Measurements from ENCODE around the gene PAPOLA. TPM values are rescaled to one million over a fixed set of nuclear protein-coding genes. Genes with fewer than 3 reads are reported as not detected.

PAPOLA gene
- total and polyA plus RNA-seq, 2 of the 4 experiments (the other 2 are of a cell fraction) = 73.8 to 128 TPM

- Histone ChIP-seq H4K5ac (ENCODE audit: low read depth, low read length) (no peak overlapping the region), H3K4ac (ENCODE audit: low read depth, low read length) (no peak overlapping the region), H4K91ac (ENCODE audit: insufficient read depth, low read depth, low read length) (no peak overlapping the region), H3K14ac (replicated peaks; ENCODE audit: low read depth, low read length) (no peak overlapping the region), H2AK9ac (replicated peaks; ENCODE audit: low read depth, low read length, poor library complexity) (no peak overlapping the region), H2BK5ac (ENCODE audit: low read depth, low read length, poor library complexity, severe bottlenecking) (no peak overlapping the region), H3K23ac (ENCODE audit: low read depth, low read length) (no peak overlapping the region), H3K4me3 (ENCODE audit: insufficient read depth, low read depth, low read length) (no peak overlapping the region), H2BK15ac (ENCODE audit: low read depth, low read length) (no peak overlapping the region), H3K36me3 (ENCODE audit: control insufficient read depth, insufficient read depth, low read length) (no peaks in the 10 kb centered on the region), H2BK120ac (ENCODE audit: low read depth, low read length) (no peak overlapping the region), H3K9me3 (ENCODE audit: control insufficient read depth, insufficient read depth, low read length) (no peaks in the 10 kb centered on the region), H3K9me1 (ENCODE audit: insufficient read depth, low read length) (peaks cover 8% of the 10 kb centered on the region), H3K79me1 (ENCODE audit: low read depth in 1 of 2, low read length in 2 of 2) (peaks cover 4 to 36% of the 10 kb centered on the region in 2 experiments; a peak in 2 of 4 replicates), H2AFZ (replicated peaks; ENCODE audit: low read length, poor library complexity) (no peak overlapping the region), H3K56ac (ENCODE audit: extremely low read depth, insufficient read depth, low read length) (no peak overlapping the region), H3K4me1 (ENCODE audit: control insufficient read depth, insufficient read depth, low read length) (peaks cover 6% of the 10 kb centered on the region), H4K20me1 (ENCODE audit: insufficient read depth, low read length) (peaks cover 94% of the 10 kb centered on the region), H3K4me2 (ENCODE audit: low read depth, low read length) (no peak overlapping the region), H4K8ac (ENCODE audit: low read depth in 2 of 2, low read length in 2 of 2) (no peak overlapping the region), H2BK20ac (ENCODE audit: low read depth, low read length) (no peak overlapping the region), H3K27me3 (ENCODE audit: control insufficient read depth, insufficient read depth, low read length) (no peaks in the 10 kb centered on the region), H3K18ac (ENCODE audit: low read depth, low read length) (no peak overlapping the region), H2AK5ac (ENCODE audit: low read depth, low read length) (no peak overlapping the region), H3K27ac (ENCODE audit: insufficient read depth, low read length) (no peak overlapping the region), H3K9ac (ENCODE audit: low read depth, low read length) (no peak overlapping the region)
- in situ Hi-C loops (cut with MboI; ENCODE audit: low sequenced_read_pairs) = no loop called here
- DNase-seq (no peak), ATAC-seq (ENCODE audit: low read depth) (no peak)
- WGBS, 2 experiments (ENCODE audit: extremely low coverage in 2 of 2, insufficient read length in 1 of 2) = no CpG with 5 or more reads among the region's 6 CpGs
- no TSS peak for BruUV-seq (replicated peaks)
- TF ChIP-seq NFE2L2 (IDR thresholded peaks at IDR 0.05; ENCODE audit: low read depth, low read length) = no peak
- no peak for TF ChIP-seq MAFK (IDR thresholded peaks at IDR 0.05; ENCODE audit: low read depth, low read length)
- TF ChIP-seq, protein P1, sequence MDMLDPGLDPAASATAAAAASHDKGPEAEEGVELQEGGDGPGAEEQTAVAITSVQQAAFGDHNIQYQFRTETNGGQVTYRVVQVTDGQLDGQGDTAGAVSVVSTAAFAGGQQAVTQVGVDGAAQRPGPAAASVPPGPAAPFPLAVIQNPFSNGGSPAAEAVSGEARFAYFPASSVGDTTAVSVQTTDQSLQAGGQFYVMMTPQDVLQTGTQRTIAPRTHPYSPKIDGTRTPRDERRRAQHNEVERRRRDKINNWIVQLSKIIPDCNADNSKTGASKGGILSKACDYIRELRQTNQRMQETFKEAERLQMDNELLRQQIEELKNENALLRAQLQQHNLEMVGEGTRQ (IDR thresholded peaks at IDR 0.05; ENCODE audit: low read depth, low read length) = no peak
- TF ChIP-seq RCOR1 (IDR thresholded peaks at IDR 0.05; ENCODE audit: insufficient replicate concordance, low read length) = no peak
- TF ChIP-seq, protein P2, sequence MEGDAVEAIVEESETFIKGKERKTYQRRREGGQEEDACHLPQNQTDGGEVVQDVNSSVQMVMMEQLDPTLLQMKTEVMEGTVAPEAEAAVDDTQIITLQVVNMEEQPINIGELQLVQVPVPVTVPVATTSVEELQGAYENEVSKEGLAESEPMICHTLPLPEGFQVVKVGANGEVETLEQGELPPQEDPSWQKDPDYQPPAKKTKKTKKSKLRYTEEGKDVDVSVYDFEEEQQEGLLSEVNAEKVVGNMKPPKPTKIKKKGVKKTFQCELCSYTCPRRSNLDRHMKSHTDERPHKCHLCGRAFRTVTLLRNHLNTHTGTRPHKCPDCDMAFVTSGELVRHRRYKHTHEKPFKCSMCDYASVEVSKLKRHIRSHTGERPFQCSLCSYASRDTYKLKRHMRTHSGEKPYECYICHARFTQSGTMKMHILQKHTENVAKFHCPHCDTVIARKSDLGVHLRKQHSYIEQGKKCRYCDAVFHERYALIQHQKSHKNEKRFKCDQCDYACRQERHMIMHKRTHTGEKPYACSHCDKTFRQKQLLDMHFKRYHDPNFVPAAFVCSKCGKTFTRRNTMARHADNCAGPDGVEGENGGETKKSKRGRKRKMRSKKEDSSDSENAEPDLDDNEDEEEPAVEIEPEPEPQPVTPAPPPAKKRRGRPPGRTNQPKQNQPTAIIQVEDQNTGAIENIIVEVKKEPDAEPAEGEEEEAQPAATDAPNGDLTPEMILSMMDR (conservative IDR thresholded peaks at IDR 0.05; ENCODE audit: low read depth, low read length) = no peak
- no peak for TF ChIP-seq ELK1 (IDR thresholded peaks at IDR 0.05; ENCODE audit: borderline replicate concordance, low read depth, low read length)
- no peak for TF ChIP-seq MXI1 (IDR thresholded peaks at IDR 0.05; ENCODE audit: borderline replicate concordance, low read depth, low read length)
- no peak for TF ChIP-seq SMC3 (IDR thresholded peaks at IDR 0.05; ENCODE audit: low read depth, low read length)
- TF ChIP-seq FOS (IDR thresholded peaks at IDR 0.05; ENCODE audit: low read depth, low read length) = no peak
- TF ChIP-seq CHD1 (IDR thresholded peaks at IDR 0.05; ENCODE audit: low read depth, low read length) = no peak
- no peak for TF ChIP-seq BHLHE40 (IDR thresholded peaks at IDR 0.05; ENCODE audit: low read depth, low read length)
- TF ChIP-seq MAZ (IDR thresholded peaks at IDR 0.05; ENCODE audit: borderline replicate concordance, low read depth, low read length) = no peak
- dilution Hi-C loops (cut with HindIII; ENCODE audit: low sequenced_read_pairs, unreplicated experiment) = no loop called here
- ChIA-PET CTCF (no interaction called here), POLR2A (ENCODE audit: unreplicated experiment) (no interaction called here)
- intact Hi-C loops (cut with micrococcal nuclease) = loop anchor here (10.0 kb wide), 2 partner anchors 225 to 405 kb away; no protein-coding TSS in a partner anchor
Observed at GRCh38 chr14:96509457-96510090, 7.4 kb downstream of the PAPOLA start.

Data from IMR-90 (cell line).